Calu3 (cell line): ENCODE results near the gene PDE1A. TPM values are rescaled to one million over a fixed set of nuclear protein-coding genes. Genes with fewer than 3 reads are reported as not detected.

ENCODE experiments used
- BruUV-seq: library from RNA; stranded (reverse); fragments of 400-500 nt; replicated peaks from 2 replicates; lab custom pipeline; 2021; lab: Mats Ljungman, UMichigan
- CTCF ChIA-PET: fragments of 300-600 bp; sonication (Branson Sonifier 250); formaldehyde crosslinking; loops from one replicate; lab custom pipeline; 2022; ENCODE audit warnings: antibody characterized with exemption; lab: Charles Lee
- DNase-seq: peaks from one replicate; pipeline ENCODE4 v3.0.0; 2022
- H3K27ac Mint-ChIP-seq: one replicate; pipeline ENCODE4 v1.8.0; 2022; ENCODE audit warnings: mixed read lengths; ENCODE audit not compliant: unreplicated experiment
- H3K27me3 Mint-ChIP-seq: one replicate; pipeline ENCODE4 v1.8.0; 2022; ENCODE audit warnings: mixed read lengths; ENCODE audit not compliant: unreplicated experiment
- H3K36me3 Mint-ChIP-seq: one replicate; pipeline ENCODE4 v1.8.0; 2022; ENCODE audit warnings: mild to moderate bottlenecking, moderate library complexity, mixed read lengths; ENCODE audit not compliant: insufficient read depth, unreplicated experiment
- H3K4me1 Mint-ChIP-seq: one replicate; pipeline ENCODE4 v1.8.0; 2022; ENCODE audit warnings: mild to moderate bottlenecking, low read depth, mixed read lengths; ENCODE audit not compliant: unreplicated experiment
- H3K4me3 Mint-ChIP-seq: one replicate; pipeline ENCODE4 v1.8.0; 2022; ENCODE audit warnings: mild to moderate bottlenecking, low read depth, moderate library complexity, mixed read lengths; ENCODE audit not compliant: unreplicated experiment
- H3K9me3 Mint-ChIP-seq: one replicate; pipeline ENCODE4 v1.8.0; 2022; ENCODE audit warnings: low read depth, mixed read lengths; ENCODE audit not compliant: unreplicated experiment
- CTCF ChIP-seq: fragments of 200-600 bp; IDR thresholded peaks from one replicate; pipeline ENCODE4 v1.8.0; 2022; ENCODE audit warnings: antibody characterized with exemption; ENCODE audit not compliant: unreplicated experiment
- intact Hi-C: fragments of 100-400 bp; cut with micrococcal nuclease; formaldehyde crosslinking; loops from one replicate; pipeline ENCODE4 v1.10.0; 2022; ENCODE audit not compliant: unreplicated experiment
- total RNA-seq: library from RNA; stranded (reverse); gene quantifications from 2 replicates; pipeline ENCODE4 v1.2.3, GENCODE V29; 2022

Gene PDE1A
- total RNA-seq, 1 experiment from 2014 or later, result 0.26 TPM

- TF ChIP-seq CTCF, result no peak
- no peaks in the 10 kb centered on the region for H3K27me3 Mint-ChIP-seq
- no TSS peak for BruUV-seq
- no peaks in the 10 kb centered on the region for H3K4me1 Mint-ChIP-seq
- no peak for DNase-seq
- H3K27ac Mint-ChIP-seq, result no peak overlapping the region
- intact Hi-C loops, result no loop called here
- H3K9me3 Mint-ChIP-seq, result no peaks in the 10 kb centered on the region
- CTCF ChIA-PET, result no interaction called here
- H3K4me3 Mint-ChIP-seq, result no peak overlapping the region
- H3K36me3 Mint-ChIP-seq, result no peaks in the 10 kb centered on the region
Measured at GRCh38 chr2:182446087-182446486, 19.3 kb upstream of the PDE1A start.

GRCh38 chr2:182445391-182445965 lies 18.6 kb upstream of the PDE1A start:
- DNase-seq, result no peak
- Mint-ChIP-seq H3K4me3 (no peak overlapping the region), H3K9me3 (no peaks in the 10 kb centered on the region), H3K27me3 (no peaks in the 10 kb centered on the region), H3K27ac (no peak overlapping the region), H3K36me3 (no peaks in the 10 kb centered on the region), H3K4me1 (no peaks in the 10 kb centered on the region)
- BruUV-seq, result no TSS peak
- CTCF ChIA-PET, result no interaction called here
- TF ChIP-seq CTCF, result no peak
- intact Hi-C loops, result no loop called here

GRCh38 chr2:182444806-182445205 lies 18.0 kb upstream of the PDE1A start:
- DNase-seq, result no peak
- intact Hi-C loops, result no loop called here
- CTCF ChIA-PET, result no interaction called here
- Mint-ChIP-seq H3K36me3 (no peaks in the 10 kb centered on the region), H3K27ac (no peak overlapping the region), H3K9me3 (no peaks in the 10 kb centered on the region), H3K4me3 (no peak overlapping the region), H3K4me1 (no peaks in the 10 kb centered on the region), H3K27me3 (no peaks in the 10 kb centered on the region)
- BruUV-seq, result no TSS peak
- no peak for TF ChIP-seq CTCF

GRCh38 chr2:182444170-182444569 lies 17.3 kb upstream of the PDE1A start:
- H3K9me3 Mint-ChIP-seq, result no peaks in the 10 kb centered on the region
- no peaks in the 10 kb centered on the region for H3K36me3 Mint-ChIP-seq
- H3K27ac Mint-ChIP-seq, result no peak overlapping the region
- no peak for DNase-seq
- TF ChIP-seq CTCF, result no peak
- BruUV-seq, result no TSS peak
- H3K4me1 Mint-ChIP-seq, result no peaks in the 10 kb centered on the region
- intact Hi-C loops, result no loop called here
- no peaks in the 10 kb centered on the region for H3K27me3 Mint-ChIP-seq
- CTCF ChIA-PET, result no interaction called here
- H3K4me3 Mint-ChIP-seq, result no peak overlapping the region
